G401 (cell line): ENCODE measurements around the gene SNX8. TPM values are rescaled to one million over a fixed set of nuclear protein-coding genes. Genes with fewer than 3 reads are reported as not detected.

Experiments used
- total RNA-seq: library from RNA; depleted of rRNA; stranded (reverse); fragments of >200 nt; shearing (Covaris generic); gene quantifications from 2 replicates; pipeline ENCODE4 v1.2.3, GENCODE V29; 2014; rRNA removed

Gene SNX8
- total RNA-seq, 1 experiment from 2014 or later, result 52.9 TPM

Other genes with a start within 250 kb of the SNX8 start
- 77.8 and 163 TPM in 2 replicates for gene MAD1L1, start 81.5 kb downstream of the SNX8 start, total RNA-seq
- gene MRM2, start 72.2 kb downstream of the SNX8 start, total RNA-seq, result 57.5 and 57.8 TPM in 2 replicates
- gene NUDT1, start 72.2 kb downstream of the SNX8 start, total RNA-seq, result 31.4 and 37.8 TPM in 2 replicates
- gene EIF3B, start 40.4 kb upstream of the SNX8 start, total RNA-seq, result 217 and 294 TPM in 2 replicates
- gene CHST12, start 89.2 kb upstream of the SNX8 start, total RNA-seq, result 13.5 and 20.7 TPM in 2 replicates
- not detected in 2 replicates for gene GRIFIN, start 162.0 kb upstream of the SNX8 start, total RNA-seq
- gene LFNG, start 205.3 kb upstream of the SNX8 start, total RNA-seq, result 3.4 and 5.6 TPM in 2 replicates
- 87.3 and 104 TPM in 2 replicates for gene BRAT1, start 241.1 kb upstream of the SNX8 start, total RNA-seq
- 21.6 and 32.9 TPM in 2 replicates for gene IQCE, start 244.5 kb upstream of the SNX8 start, total RNA-seq